ENCODE results near the gene BTBD6. TPM values are rescaled to one million over a fixed set of nuclear protein-coding genes. Genes with fewer than 3 reads are reported as not detected.

Gene BTBD6
- total and polyA plus RNA-seq, 2 experiments from 2014 or later, result 20.3 to 20.9 TPM

- H3K36me3 ChIP-seq, result peaks cover 20% of the 10 kb centered on the region
- no peaks in the 10 kb centered on the region for H3K4me1 ChIP-seq (ENCODE audit: low read depth)
- H3K4me3 ChIP-seq, result no peak overlapping the region
- no peaks in the 10 kb centered on the region for H3K27me3 ChIP-seq
- TF ChIP-seq CTCF (IDR thresholded peaks at IDR 0.05; ENCODE audit: low read depth, low read length), result no peak
- H3K27ac ChIP-seq, result no peak overlapping the region
- no peaks in the 10 kb centered on the region for H3K9me3 ChIP-seq (ENCODE audit: low read depth)
- DNase-seq (ENCODE audit: low read depth in 1 of 2, low spot score in 1 of 2), result no peak
These were observed 31.7 kb upstream of the BTBD6 start for GRCh38 chr14:105216490-105217247.

- H3K9me3 ChIP-seq (ENCODE audit: low read depth), result no peaks in the 10 kb centered on the region
- H3K4me1 ChIP-seq (ENCODE audit: low read depth), result no peaks in the 10 kb centered on the region
- no peak for DNase-seq (ENCODE audit: low read depth in 1 of 2, low spot score in 1 of 2)
- H3K36me3 ChIP-seq, result peaks cover 23% of the 10 kb centered on the region
- H3K27me3 ChIP-seq, result no peaks in the 10 kb centered on the region
- H3K4me3 ChIP-seq, result no peak overlapping the region
- H3K27ac ChIP-seq, result no peak overlapping the region
- TF ChIP-seq CTCF (IDR thresholded peaks at IDR 0.05; ENCODE audit: low read depth, low read length), result no peak
These were observed 30.6 kb upstream of the BTBD6 start for GRCh38 chr14:105217774-105218173.

- Histone ChIP-seq H3K27ac (no peak overlapping the region), H3K9me3 (ENCODE audit: low read depth) (no peaks in the 10 kb centered on the region), H3K4me3 (no peak overlapping the region), H3K36me3 (peaks cover 23% of the 10 kb centered on the region), H3K4me1 (ENCODE audit: low read depth) (no peaks in the 10 kb centered on the region), H3K27me3 (no peaks in the 10 kb centered on the region)
- TF ChIP-seq CTCF (IDR thresholded peaks at IDR 0.05; ENCODE audit: low read depth, low read length), result no peak
- DNase-seq (ENCODE audit: low read depth in 1 of 2, low spot score in 1 of 2), result no peak
These were observed 29.7 kb upstream of the BTBD6 start for GRCh38 chr14:105218611-105219010.

GRCh38 chr14:105219043-105219612, 29.2 kb upstream of the BTBD6 start:
- Histone ChIP-seq H3K27ac (no peak overlapping the region), H3K27me3 (no peaks in the 10 kb centered on the region), H3K4me3 (no peak overlapping the region), H3K36me3 (peaks cover 23% of the 10 kb centered on the region), H3K9me3 (ENCODE audit: low read depth) (no peaks in the 10 kb centered on the region), H3K4me1 (ENCODE audit: low read depth) (no peaks in the 10 kb centered on the region)
- no peak for DNase-seq (ENCODE audit: low read depth in 1 of 2, low spot score in 1 of 2)
- TF ChIP-seq CTCF (IDR thresholded peaks at IDR 0.05; ENCODE audit: low read depth, low read length), result no peak

GRCh38 chr14:105219753-105220152, 28.6 kb upstream of the BTBD6 start:
- no peaks in the 10 kb centered on the region for H3K9me3 ChIP-seq (ENCODE audit: low read depth)
- no peak overlapping the region for H3K4me3 ChIP-seq
- H3K27ac ChIP-seq, result no peak overlapping the region
- H3K27me3 ChIP-seq, result no peaks in the 10 kb centered on the region
- TF ChIP-seq CTCF (IDR thresholded peaks at IDR 0.05; ENCODE audit: low read depth, low read length), result no peak
- H3K36me3 ChIP-seq, result peaks cover 23% of the 10 kb centered on the region
- no peaks in the 10 kb centered on the region for H3K4me1 ChIP-seq (ENCODE audit: low read depth)
- no peak for DNase-seq (ENCODE audit: low read depth in 1 of 2, low spot score in 1 of 2)
